ENCODE measurements around the gene KRTAP5-4.
A peak's percentile ranks its signal among the peaks of the same experiment; 100 is the strongest.
"Not testable (repeated sequence)": the region's sequence is repeated elsewhere in the genome, so short reads cannot be mapped to it uniquely, and the experiment has no call there.

Gene KRTAP5-4

DNA sequence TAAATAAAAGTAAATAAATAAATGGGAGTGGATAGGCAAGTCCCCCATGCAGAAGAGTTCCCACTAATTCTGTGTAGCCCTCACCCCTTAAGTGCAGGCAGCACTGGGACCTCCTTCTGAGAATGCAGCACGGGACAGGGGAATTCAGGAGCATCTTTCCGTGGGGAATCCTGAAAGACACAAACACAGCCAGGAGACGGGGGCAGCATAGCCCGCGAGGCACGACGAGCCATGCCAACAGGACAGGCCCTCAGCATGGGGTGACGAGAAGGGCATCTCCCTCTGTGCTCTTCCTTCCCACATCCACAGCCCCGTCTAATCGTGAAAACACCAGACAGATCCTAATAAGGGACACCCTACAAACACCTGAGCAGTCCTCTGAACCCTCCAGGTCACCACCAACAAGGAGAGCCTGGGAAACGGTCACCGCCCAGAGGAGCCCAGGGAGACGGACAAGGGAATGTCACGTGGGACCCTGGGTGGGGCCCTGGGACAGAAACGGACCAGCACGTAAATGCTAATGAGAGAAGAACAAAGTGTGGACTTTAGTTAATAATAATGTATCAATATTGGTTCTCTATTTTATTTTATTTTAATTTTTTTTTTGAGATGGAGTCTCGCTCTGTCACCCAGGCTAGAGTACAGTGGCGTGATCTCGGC is 14.5 kb upstream of the KRTAP5-4 start:
- no peak for DNase-seq

- DNase-seq = no peak
Measured at GRCh38 chr11:1633864-1634263, 11.9 kb upstream of the KRTAP5-4 start.

DNA sequence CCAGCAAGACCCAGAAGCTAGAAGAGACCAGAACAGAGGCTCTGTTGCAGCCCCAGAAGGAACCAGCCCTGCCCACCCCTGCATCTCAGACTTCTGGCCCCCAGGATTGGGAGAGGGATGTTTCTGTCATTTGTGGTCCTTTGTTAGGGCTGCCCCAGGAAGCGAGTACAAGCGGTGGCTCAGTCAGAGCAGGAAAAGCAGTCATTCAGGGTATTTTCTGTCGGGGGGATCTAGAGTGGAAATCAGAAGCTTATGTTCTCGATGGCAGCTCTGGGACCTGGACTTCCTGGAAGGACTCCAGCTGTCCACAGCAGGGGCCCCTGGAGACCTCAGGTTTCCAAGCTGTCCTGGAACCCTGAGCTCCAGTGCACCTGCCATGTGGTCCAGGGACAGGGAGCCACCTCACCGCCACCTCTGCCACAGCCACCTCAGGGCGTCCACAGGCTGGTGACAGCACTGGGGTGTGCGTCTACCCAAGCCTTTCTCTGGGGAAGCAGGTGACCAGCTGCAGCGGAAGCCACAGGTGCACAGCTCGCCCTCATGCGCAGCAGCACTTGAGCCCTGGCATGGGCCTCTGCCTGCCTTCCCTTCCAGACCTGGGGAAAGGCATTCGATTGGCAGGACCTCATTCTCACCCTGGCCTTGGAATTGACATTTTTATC is 10.2 kb upstream of the KRTAP5-4 start:
- DNase-seq = no peak

- no peak for DNase-seq
Measured at GRCh38 chr11:1631066-1631568, 9.2 kb upstream of the KRTAP5-4 start.

GRCh38 chr11:1630271-1630670 is 8.3 kb upstream of the KRTAP5-4 start:
- DNase-seq = no peak

DNA sequence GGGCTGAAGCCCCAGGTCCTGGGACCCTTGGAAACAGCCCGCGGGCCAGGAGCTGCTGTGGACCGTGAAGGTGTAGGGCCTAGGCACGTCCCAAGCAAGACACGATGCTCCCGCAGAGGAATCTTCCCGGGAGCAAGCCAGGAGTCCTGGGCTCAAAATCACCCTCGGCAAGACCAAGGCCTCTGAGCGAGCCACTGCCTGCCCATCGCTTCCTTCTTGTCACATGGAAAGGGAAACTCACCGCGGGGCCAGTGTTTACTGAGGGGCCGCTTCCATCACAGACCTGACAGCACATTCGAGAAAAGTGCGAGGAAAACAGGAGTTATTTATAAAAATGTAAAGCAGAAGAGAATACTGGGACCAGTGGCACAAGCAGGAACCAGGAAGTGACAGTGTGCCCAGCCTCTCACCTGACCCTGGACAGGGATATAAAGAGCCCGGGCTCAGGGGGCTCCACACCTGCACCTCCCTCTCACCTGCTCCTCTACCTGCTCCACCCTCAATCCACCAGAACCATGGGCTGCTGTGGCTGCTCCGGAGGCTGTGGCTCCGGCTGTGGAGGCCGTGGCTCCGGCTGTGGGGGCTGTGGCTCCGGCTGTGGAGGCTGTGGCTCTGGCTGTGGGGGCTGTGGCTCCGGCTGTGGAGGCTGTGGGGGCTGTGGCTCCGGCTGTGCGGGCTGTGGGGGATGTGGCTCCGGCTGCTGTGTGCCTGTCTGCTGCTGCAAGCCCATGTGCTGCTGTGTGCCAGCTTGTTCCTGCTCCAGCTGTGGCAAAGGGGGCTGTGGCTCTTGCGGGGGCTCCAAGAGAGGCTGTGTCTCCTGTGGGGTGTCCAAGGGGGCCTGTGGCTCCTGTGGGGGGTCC is 7.6 kb upstream of the KRTAP5-4 start, which contains the start of gene KRTAP5-5:
Gene KRTAP5-5 (plus strand): TSS at position 450 of the 860 bp plus-strand sequence. CDS start 66 bp downstream, at position 516.
- no peak for DNase-seq

DNA sequence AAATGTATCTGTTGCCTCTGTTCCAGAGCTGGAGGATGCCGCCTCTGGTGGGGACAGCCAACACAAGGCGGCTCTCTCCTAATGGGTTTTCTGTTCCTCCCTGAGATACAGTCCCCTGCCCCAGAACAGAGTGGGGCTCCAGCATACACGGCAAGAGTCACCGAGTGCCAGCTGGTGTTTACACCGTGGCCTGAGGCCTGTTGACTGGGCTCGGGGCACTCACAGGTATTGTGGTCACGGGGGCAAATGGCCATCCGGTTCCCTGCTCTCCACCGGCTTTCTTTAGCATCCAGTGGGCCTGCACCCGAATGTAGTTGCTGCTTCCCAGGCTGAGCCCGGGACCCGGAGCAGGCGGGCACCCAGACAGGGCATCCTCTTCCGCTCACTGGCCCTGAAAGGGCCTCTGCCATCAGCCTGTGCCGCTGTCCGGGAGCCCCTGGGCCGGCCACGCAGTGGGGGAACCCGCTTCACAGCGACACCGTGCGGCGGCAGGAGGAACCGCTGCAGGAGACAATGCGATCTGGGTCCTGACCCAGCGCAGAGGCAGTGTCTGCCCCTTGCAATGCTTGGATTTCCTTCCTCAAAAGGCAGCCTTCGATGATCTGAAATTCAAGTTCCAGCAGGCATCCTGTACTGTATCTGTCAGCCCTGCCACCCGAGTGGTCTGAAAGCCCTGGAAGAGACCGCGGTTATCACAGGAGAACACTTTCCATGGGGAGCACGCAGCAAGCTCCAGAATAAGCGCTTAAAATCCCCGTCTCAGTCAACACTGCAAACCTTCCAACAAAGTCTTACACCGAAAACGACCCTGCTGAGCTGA is 6.8 kb upstream of the KRTAP5-4 start:
- peak; percentile 95 for DNase-seq

DNA sequence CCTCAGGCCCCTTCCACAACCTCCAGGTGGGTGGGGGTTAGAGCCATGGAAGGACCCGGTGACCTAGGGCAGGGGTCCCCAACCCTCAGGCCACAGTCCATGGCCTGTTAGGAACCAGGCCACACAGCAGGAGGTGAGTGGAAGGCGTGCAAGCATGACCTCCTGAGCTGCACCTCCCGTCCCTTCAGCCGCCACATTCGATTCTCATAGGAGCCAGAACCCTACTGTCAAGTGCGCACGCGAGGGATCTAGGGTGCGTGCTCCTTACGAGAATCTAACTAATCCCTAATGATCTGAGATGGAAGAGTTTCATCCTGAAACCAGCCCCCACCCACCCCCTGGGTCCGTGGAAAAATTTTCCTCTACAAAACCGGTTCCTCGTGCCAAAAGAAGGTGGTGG is 3.6 kb upstream of the KRTAP5-4 start:
- no peak for DNase-seq

GRCh38 chr11:1624621-1625020 is 2.7 kb upstream of the KRTAP5-4 start:
- no peak for DNase-seq

DNA sequence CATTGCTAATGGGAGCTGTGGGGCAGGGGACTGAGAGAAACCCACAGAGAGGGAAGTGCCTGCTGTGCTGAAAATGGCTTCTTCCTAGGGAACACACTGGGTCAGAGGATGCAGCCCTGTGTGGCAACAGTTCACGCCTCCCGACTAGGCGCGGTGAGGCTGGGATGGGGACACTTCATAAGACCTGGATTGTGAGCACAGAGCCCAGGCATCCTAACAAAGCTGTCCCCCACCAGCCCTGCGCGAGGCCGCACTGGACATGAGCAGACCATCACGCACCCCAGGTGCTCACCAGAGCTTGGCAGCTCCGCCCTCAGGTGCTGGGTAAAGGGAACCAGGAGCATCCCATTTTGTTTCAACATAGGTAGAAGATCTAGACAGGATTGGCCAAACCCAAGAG is 1.8 kb upstream of the KRTAP5-4 start:
- DNase-seq = no peak

DNA sequence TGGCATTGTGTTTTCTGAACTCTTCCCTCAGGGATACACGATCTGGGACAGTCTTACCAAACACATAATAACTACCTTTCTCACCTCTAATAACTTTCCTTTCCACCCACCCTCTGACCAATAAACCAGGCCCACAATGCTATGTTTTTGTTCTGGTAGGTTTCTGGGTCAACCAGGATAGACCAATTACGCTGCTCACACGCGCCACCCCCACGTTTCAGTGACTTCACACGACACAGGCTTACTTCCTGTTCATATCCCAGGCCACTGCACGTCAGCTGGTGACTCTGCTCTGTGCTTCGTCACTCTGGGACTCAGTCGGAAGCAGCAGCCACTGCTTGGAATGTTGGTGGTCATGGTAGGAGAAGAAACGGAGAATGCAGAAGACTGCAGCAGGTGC is 2.5 kb downstream of the KRTAP5-4 start:
- no peak for DNase-seq

GRCh38 chr11:1618231-1618630 is 3.7 kb downstream of the KRTAP5-4 start:
- DNase-seq = no peak

- DNase-seq = no peak
Measured at GRCh38 chr11:1608363-1608762, 13.6 kb downstream of the KRTAP5-4 start, which contains the start of gene KRTAP5-3. TSS of gene KRTAP5-3 (minus strand) at chr11:1608463. CDS start at chr11:1608385, 78 bp downstream.

DNA sequence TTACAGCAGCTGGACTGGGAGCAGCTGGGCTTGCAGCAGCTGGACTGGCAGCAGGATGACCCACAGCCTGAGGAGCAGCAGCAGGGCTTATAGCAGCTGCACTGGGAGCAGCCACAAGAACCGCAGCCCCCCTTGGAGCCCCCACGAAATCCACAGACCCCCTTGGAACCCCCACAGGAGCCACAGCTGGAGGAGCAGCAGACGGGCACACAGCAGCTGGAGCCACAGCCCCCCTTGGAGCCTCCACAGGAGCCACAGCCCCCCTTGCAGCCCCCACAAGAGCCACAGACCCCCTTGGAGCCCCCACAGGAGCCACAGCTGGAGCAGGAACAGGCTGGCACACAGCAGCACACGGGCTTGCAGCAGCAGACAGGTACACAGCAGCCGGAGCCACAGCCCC is 14.0 kb downstream of the KRTAP5-4 start:
- DNase-seq = not testable (repeated sequence)

DNA sequence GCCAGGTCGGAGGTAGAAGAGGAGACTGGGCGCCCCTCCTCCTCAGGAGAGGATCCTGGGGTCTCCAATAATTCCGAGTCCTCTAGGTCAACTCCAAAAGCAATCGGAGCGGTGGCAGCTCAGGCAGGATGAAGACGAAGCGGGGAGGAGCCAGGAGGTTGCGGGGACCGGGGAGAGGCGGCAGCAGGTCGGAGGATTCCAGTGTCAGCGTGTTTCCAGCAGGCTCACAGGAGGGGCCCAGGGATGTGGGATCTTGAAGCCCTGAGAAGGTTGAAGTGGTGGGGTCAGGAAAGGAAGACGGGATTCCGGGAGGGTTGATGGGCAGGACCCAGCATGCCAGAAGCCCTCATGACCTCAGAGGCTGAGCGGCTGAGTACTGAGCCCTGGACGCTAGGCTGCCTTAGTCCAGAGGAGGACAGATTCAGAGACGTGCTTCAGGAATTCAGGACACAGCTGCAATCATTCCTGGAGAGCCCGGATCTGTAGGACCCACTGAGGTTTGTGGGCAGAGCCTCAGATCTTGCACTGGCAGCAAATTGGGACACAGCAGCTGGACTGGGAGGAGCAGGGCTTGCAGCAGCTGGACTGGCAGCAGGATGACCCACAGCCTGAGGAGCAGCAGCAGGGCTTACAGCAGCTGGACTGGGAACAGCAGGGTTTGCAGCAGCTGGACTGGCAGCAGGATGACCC is 14.6 kb downstream of the KRTAP5-4 start:
- DNase-seq = not testable (repeated sequence)

DNA sequence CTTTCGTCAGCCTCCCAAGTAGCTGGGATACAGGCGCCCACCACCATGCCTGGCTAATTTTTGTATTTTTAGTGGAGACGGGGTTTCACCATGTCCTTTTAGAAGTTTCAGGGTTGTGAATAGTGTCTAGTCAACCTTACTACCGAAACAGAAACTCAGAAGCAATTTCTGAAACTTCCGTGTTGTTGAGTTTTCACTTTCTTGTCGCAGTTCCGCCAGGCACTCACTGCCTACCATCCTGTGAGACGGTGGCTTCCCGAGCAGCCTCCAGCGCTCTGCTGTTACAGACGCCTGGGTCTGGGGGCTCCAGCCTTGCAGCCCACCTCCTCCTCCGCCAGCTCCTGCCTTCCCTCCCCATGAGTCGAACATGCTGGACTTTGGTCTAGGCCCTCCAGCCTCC is 16.0 kb downstream of the KRTAP5-4 start:
- not testable (repeated sequence) for DNase-seq

DNA sequence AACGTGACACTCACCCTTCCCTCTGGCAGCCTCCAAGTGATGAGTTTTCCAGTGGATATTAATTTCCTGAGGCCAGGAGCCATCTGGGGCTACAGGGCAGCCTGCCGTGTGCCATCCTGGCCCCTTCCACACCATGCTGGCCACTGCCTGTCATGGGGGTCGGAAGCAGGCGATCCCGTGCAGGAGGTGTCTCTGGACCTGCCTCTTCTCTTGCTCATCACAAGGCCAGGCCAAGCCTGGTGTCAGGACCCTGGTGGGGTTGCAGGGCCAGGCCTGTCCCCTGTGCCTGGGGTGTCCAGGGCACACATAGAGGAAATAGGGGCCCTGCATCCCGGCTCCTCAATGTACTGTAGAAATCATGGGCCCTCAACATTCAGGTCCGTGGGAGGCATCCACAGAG is 17.2 kb downstream of the KRTAP5-4 start:
- no peak for DNase-seq

- no peak for DNase-seq
Measured at GRCh38 chr11:1604181-1604580, 17.8 kb downstream of the KRTAP5-4 start.

- no peak for DNase-seq
Measured at GRCh38 chr11:1603629-1604028, 18.3 kb downstream of the KRTAP5-4 start.

- DNase-seq = not testable (repeated sequence)
Measured at GRCh38 chr11:1601663-1602062, 20.3 kb downstream of the KRTAP5-4 start.

DNA sequence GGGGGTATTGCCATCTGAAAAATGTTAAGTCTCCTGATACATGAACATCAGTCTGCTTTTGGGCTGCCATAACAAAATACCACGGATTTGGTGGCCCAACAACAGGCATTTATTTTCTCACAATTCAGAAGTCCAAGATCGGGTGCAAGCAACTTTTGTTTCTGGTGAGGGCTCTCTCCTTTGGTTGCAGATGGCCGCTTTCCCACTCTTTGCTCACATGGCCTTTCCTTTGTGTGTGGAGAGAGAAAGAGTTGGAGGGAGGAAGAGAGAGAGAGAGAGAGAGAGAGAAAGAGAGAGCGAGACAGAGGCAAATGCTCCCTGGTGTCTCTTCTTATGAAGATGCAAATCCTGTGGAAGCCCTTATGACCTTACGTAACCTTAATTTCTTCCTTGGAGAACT is 21.3 kb downstream of the KRTAP5-4 start:
- DNase-seq = no peak

GRCh38 chr11:1598816-1599215 is 23.1 kb downstream of the KRTAP5-4 start:
- DNase-seq = no peak

Data from 8988T (cell line).